Measurements from ENCODE around the gene ACOT12. TPM values are rescaled to one million over a fixed set of nuclear protein-coding genes. Genes with fewer than 3 reads are reported as not detected.
"Not testable (repeated sequence)": the region's sequence is repeated elsewhere in the genome, so short reads cannot be mapped to it uniquely, and the experiment has no call there.

Gene ACOT12
- total RNA-seq, 1 experiment from 2014 or later, result not detected

DNA sequence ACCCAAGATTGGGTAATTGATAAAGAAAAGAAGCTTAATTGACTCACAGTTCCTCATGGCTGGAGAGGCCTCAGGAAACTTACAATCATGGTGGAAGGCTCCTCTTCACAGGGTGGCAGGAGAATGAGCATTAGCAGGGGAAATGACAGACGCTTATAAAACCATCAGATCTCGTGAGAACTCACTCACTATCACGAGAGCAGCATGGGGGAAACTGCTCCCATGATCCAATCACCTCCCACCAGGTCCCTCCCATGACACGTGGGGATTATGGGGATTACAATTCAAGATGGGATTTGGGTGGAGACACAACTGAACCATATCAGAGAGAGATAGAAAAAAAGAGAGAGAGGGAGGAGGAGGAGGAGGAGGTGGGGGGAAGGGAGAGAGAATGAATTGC is 13.9 kb upstream of the ACOT12 start:
- not testable (repeated sequence) for DNase-seq, H3K4me3 ChIP-seq, H3K9me3 ChIP-seq, H3K36me3 ChIP-seq, H3K27me3 ChIP-seq

DNA sequence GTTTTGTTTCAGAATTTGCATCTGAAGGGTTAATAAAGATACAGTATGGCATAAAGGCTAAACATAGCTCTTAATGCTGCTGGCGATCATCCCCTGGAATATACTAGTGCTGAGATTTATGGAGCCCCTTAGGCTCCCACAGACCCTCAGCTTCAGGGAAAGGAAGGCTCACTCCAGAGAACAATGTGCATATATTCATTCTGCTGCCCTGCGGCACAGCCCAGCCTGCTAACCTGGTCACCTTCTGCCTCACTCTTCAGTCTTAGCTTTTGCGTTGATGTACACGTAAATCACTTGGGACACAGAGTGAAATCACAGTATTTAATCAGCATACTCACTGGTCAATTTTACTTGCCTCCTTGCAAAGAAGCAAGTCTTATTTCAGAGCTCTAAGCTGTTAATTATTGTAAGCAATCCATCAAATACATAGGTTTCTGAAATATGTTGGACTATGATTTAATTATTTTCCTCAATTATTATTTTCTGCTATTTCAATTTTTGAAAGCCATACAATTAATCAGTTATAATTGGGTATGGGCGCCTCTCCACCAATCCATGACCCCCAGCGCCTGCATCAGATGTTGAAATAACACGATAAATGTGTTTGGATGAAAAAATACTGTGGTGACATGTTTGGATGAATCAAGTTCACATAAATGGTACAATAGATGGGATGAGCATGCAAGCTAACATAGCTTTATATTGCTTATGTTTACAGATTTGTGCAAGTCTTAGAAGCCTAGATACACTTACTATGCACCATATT is 11.4 kb upstream of the ACOT12 start:
- Histone ChIP-seq H3K27me3 (no peaks in the 10 kb centered on the region; the same call in 1 of the 2 replicates), H3K9me3 (no peaks in the 10 kb centered on the region), H3K36me3 (no peaks in the 10 kb centered on the region), H3K4me3 (no peak overlapping the region)
- no peak for DNase-seq

DNA sequence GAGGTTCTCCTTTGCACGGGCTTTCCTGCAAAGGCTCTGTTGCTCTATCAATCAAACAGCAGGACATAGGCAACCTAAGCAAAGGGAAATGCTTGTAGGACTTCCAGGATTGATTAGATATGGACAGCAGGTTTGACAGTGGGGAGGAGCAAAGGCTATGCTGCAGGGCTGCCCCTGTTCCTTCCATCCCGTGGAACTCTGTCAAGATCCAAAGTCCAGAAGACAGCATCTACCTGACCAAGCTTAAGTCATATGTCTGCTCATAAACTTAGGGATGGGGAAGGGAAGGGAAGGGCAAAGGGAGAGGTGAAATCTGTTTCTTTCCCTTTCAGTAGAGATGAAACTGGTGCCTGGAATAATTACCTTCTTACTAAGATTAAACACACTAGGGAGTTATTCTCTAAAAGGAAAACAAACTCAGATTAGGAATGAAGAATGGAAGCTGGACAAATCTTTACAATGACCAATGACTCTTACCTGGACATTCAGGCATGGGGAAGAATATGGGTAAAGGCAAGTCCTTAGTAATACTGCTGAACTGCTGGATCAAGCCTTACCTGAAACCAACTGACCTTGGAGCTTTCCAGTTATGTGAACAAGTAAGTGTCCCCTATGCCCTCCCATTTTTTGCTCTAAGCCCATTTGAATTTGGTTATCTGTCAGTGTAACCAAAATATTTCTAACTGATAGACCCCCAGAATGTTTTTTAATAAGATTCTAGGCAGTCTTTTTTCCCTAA is 8.4 kb upstream of the ACOT12 start:
- Histone ChIP-seq H3K9me3 (no peaks in the 10 kb centered on the region), H3K27me3 (no peaks in the 10 kb centered on the region; the same call in 1 of the 2 replicates), H3K4me3 (no peak overlapping the region), H3K36me3 (no peaks in the 10 kb centered on the region)
- DNase-seq, result no peak

DNA sequence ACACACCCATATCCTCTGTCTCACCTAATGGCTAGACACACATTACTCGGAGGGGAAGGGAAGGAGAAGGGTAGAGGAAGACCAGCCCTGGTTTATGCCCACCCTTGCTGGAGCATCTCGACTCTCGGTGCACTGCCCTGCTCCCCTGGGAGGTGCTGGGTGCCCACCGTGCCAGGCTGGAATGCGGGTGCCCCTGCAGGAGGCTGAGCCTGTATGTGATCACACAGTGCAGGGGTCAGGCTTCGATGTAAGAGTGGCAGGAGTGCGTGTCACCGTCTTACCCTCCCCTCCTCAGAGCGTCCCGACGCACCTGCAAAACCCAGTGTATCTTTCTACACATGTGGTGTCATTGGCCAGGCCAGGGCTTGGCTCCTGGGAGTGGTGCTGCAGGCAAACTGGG is 7.3 kb upstream of the ACOT12 start:
- DNase-seq, result no peak
- Histone ChIP-seq H3K9me3 (no peaks in the 10 kb centered on the region), H3K4me3 (no peak overlapping the region), H3K27me3 (no peaks in the 10 kb centered on the region; the same call in 1 of the 2 replicates), H3K36me3 (no peaks in the 10 kb centered on the region)

DNA sequence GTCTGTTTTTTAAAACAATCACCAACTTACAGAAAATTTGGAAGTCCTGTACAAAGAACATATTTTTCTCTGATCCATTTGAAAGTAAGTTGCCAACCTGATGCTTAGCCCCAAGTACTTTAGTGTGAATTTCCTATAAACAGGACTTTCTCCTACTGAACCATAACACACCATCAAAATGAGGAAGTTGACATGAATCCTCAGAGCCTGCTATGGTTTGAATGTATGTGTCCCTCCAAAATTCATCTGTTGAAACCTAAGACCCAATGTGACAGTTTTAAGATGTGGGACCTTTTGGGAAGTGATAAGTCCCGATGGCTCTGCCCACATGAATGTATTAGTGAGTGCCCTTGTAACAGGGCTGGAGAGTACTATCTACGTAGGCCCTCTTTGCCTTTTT is 6.4 kb upstream of the ACOT12 start:
- Histone ChIP-seq H3K9me3 (no peaks in the 10 kb centered on the region), H3K4me3 (no peak overlapping the region)
- no peak for DNase-seq

DNA sequence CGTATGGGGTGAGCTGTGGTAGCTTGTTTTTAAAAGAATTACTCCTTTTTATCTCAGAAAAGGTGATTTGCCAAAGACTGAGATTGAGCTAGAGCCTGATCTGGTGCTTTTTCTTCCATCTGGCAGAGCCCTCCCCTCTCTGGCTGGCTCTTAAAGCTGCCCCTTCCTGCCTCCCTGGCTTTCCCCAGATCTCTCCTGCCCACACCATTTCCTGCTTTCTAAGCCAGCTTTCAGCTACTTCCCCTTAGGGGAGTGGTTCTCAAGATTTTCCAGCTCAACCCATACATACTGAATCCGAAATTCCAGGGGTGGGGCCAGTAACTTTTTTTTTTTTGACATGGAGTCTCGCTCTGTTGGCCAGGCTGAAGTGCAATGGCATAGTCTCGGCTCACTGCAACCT is 4.8 kb upstream of the ACOT12 start:
- no peaks in the 10 kb centered on the region for H3K36me3 ChIP-seq
- no peak overlapping the region for H3K4me3 ChIP-seq
- H3K27me3 ChIP-seq, result no peaks in the 10 kb centered on the region; the same call in 1 of the 2 replicates
- DNase-seq, result peak; percentile 23
- H3K9me3 ChIP-seq, result peaks cover 6% of the 10 kb centered on the region

More for the DNA sequence above, 6.4 kb upstream of the ACOT12 start:
- no peaks in the 10 kb centered on the region; the same call in 1 of the 2 replicates for H3K27me3 ChIP-seq
- no peaks in the 10 kb centered on the region for H3K36me3 ChIP-seq

- Histone ChIP-seq H3K9me3 (peaks cover 6% of the 10 kb centered on the region), H3K4me3 (no peak overlapping the region), H3K36me3 (no peaks in the 10 kb centered on the region), H3K27me3 (no peaks in the 10 kb centered on the region)
- DNase-seq, result peak; percentile 53
These were observed 3.2 kb upstream of the ACOT12 start for GRCh38 chr5:81397176-81397575.

DNA sequence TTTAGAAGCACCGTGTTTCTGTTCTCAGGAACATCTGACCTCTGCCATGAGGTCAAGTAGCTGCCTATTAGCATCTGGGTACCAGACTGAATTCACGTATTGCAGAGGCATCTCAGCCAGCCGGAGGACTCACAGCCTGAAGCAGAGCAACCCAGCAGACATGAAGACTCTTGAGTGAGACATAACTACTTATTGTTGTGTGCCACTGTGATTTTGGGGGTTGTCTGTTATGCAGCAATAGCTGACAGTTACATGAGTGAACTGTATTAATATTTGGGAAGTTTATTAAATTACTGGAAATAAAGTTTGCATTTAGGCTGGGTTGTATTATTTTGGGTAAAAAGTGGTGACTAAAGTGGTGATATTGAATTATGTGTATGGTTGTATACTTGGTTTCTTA is 1.3 kb upstream of the ACOT12 start:
- H3K9me3 ChIP-seq, result peaks cover 6% of the 10 kb centered on the region
- no peak overlapping the region for H3K4me3 ChIP-seq
- H3K36me3 ChIP-seq, result no peaks in the 10 kb centered on the region
- no peak for DNase-seq
- no peaks in the 10 kb centered on the region for H3K27me3 ChIP-seq

GRCh38 chr5:81393430-81393782 is 528 bp downstream of the ACOT12 start:
- no peaks in the 10 kb centered on the region for H3K27me3 ChIP-seq
- H3K36me3 ChIP-seq, result no peaks in the 10 kb centered on the region
- no peak for DNase-seq
- peak overlapping the region; percentile 34 for H3K4me3 ChIP-seq
- H3K9me3 ChIP-seq, result peaks cover 6% of the 10 kb centered on the region

DNA sequence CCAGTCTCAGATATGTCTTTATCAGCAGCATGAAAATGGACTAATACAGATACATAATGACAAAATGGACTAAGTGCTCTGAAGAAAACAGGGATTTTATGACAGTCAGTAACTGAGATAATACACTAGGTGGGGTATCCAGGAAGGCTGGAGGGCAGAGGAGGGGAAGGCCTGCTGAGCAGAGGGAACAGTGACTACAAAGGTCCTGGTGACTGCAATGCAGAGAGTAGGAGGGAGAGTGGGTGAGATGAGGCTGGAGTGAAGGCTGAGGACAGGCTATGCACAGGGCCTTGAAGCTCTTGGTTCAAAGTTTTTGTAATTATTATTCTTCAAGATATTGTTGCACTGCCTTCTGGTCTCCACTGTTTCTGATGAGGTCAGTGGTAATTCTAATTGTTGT is 4.9 kb downstream of the ACOT12 start:
- Histone ChIP-seq H3K9me3 (no peaks in the 10 kb centered on the region), H3K27me3 (no peaks in the 10 kb centered on the region), H3K4me3 (no peak overlapping the region), H3K36me3 (no peaks in the 10 kb centered on the region)
- no peak for DNase-seq

DNA sequence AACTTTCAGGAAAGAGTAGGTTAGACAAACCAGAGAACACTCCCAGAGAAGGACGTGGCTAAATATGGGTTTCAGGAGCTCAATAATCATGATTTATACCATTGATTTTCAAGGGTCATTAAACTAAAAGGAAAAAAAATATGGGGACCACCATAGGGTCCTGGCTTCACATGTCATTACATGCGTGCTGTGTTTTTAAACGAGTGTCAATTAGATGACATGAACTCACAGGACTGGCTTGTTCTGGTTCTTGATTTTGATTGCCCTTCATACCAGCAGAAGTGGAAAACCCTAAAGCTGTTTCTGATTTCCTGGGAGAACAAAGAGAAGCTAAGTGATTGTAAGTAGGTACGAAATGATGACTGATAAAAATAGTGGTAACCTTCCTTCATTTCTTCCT is 5.8 kb downstream of the ACOT12 start:
- Histone ChIP-seq H3K36me3 (no peaks in the 10 kb centered on the region), H3K9me3 (no peaks in the 10 kb centered on the region), H3K4me3 (no peak overlapping the region), H3K27me3 (no peaks in the 10 kb centered on the region)
- DNase-seq, result no peak

GRCh38 chr5:81383867-81384266 is 10.1 kb downstream of the ACOT12 start:
- DNase-seq, result no peak
- Histone ChIP-seq H3K9me3 (no peaks in the 10 kb centered on the region), H3K4me3 (no peak overlapping the region), H3K27me3 (no peaks in the 10 kb centered on the region), H3K36me3 (no peaks in the 10 kb centered on the region)

- DNase-seq, result no peak
- Histone ChIP-seq H3K36me3 (no peaks in the 10 kb centered on the region), H3K9me3 (no peaks in the 10 kb centered on the region), H3K27me3 (peaks cover 5% of the 10 kb centered on the region; the same call in 1 of the 2 replicates), H3K4me3 (no peak overlapping the region)
These were observed 22.5 kb downstream of the ACOT12 start for GRCh38 chr5:81371354-81371876.

DNA sequence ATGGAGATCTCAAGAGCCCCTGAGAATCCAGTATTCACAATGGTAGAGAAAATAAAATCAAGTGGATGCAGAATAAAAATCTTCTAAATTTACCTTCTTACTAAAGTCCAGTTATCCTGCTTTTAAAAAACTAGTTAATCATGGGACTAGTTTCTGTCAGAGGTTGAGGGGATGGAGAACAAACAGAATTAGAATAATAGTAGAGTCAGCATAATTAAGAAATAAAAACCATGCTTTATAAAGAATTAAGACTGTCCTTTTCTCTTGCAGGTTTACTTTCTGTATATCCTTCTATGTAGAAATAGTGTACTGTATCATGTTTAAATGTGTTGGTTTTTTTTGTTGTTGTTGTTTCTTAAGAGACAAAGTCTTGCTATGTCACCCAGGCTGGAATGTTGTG is 23.0 kb downstream of the ACOT12 start:
- DNase-seq, result no peak
- Histone ChIP-seq H3K9me3 (no peaks in the 10 kb centered on the region), H3K4me3 (no peak overlapping the region), H3K36me3 (no peaks in the 10 kb centered on the region), H3K27me3 (peaks cover 5% of the 10 kb centered on the region; the same call in 1 of the 2 replicates)

DNA sequence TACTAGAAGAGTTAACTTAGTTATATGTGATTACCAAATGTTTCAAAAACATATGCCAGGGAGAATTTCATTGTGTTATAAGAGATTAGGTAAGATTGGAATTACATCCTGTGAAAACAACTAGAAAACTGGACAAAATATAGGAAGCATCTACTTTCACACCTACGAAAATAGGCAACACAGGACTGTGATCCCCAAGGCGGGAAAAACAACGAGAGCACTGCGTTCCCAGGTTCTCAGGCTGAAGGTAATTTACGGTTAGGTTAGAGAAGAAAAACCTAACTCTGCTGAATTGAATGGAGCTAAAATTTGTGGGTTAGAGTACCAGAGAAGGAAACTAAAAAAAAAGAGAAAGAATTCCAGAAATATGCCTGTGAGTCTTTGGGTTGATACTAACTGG is 28.4 kb downstream of the ACOT12 start:
- Histone ChIP-seq H3K4me3 (no peak overlapping the region), H3K36me3 (no peaks in the 10 kb centered on the region), H3K9me3 (no peaks in the 10 kb centered on the region), H3K27me3 (no peaks in the 10 kb centered on the region)
- no peak for DNase-seq

DNA sequence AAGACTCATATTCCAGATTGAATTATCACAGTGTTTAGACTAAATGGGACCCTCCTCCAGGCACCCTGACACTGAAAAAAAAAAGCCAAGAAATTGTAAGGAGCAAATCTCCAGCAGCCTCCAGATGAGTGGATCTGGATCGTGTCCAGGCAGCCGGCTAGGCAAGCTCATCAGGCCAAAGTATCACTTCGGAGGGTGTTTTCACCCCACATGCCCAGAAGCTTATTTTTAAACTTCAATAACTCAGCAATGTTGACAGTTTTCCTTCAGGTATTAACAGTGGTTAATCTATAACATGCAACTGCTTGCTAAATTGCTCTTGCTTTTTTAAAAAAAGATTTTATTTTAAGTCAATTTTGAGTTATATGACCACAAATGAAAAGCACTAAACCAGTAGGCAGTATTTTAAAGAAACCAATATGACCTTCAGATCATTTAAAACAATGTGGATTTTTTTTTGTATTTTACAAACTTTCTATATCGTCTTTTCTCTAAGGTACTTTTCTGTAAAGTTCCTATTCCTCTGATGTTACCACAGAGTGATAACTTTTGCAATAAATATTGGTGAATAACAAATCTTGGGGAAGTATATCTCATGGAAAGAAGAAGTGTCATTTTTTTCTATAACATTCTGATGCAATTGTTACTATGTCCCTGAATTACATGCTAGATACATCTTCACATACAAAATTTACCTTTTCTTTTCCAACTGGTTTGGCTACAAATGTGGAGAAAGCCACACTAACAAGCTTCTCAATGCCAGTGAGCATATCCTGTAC is 30.7 kb downstream of the ACOT12 start:
- Histone ChIP-seq H3K36me3 (no peaks in the 10 kb centered on the region), H3K27me3 (no peaks in the 10 kb centered on the region), H3K9me3 (no peaks in the 10 kb centered on the region), H3K4me3 (no peak overlapping the region)
- peak; percentile 3 for DNase-seq

DNA sequence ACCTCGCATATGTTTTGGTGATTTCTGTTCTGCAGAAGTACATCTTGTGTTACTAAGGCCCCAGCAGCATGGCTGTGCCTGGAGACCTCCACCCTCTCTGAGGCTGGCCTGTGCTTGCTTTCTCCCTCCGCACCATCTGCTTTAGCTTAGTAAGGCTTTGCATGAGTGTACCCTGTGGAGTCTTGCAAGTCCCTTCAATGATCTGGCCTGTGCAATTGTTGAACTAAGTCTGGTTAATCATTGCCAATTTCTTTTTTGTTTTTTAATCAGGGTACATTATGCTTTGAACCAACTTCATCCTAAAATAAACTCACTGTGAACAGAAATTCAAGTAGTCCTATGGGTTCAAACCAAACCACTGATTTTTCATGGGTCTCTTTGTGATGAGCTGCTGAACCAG is 32.3 kb downstream of the ACOT12 start:
- no peak for DNase-seq
- Histone ChIP-seq H3K27me3 (no peaks in the 10 kb centered on the region), H3K4me3 (no peak overlapping the region), H3K36me3 (no peaks in the 10 kb centered on the region), H3K9me3 (no peaks in the 10 kb centered on the region)

Measured in MG63 (cell line).